Fibroblast of skin of abdomen (primary cell): ENCODE data around the gene ULK1. TPM values are rescaled to one million over a fixed set of nuclear protein-coding genes. Genes with fewer than 3 reads are reported as not detected.

ENCODE experiments used
- DNase-seq: peaks from one replicate; pipeline ENCODE4 v3.0.0-alpha.2; 2013
- polyA plus RNA-seq, 2 experiments: library from polyadenylated mRNA; unstranded; fragments of 120-200 nt; gene quantifications; one replicate each; pipeline ENCODE4 v1.2.1, GENCODE V29; 2013; ENCODE audit not compliant: insufficient read length in 2 of 2

ULK1 gene
- polyA plus RNA-seq (2013, experiment 1 of 2; ENCODE audit: insufficient read length) = 26.5 TPM
- 28.8 TPM for polyA plus RNA-seq (2013, experiment 2 of 2; ENCODE audit: insufficient read length)

DNA sequence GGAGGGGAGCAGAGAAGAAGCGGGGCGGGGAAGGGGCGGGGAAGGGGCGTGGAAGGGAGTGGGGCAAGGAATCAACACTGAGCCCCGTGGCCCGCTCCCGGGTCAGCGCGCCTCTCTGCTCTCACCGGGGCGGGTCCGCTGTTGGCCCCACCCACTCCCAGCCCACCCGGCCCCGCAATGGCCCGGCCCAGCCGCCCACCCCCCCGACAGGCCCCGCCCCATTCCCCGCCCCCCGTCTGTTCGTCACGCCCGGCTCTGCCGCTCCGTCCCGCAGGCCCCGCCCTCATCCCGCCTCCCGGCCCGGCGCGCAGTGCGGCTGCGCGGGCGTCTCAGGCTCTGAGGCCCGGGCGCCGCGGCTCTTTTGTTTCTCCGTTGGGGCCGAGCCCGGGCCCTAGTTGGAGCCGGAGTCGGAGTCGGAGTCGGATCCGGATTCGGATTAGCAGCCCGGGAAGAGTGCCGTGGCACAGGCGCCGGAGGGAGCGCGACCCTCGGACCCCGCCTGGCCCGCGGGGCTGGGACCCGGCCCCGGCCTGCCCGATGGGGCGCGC is at the start of gene ULK1:
ULK1 (plus strand) TSS at position 310 of the 548 bp plus-strand sequence. CDS start 380 bp downstream, outside the sequence.
- DNase-seq = peak; percentile 89

DNA sequence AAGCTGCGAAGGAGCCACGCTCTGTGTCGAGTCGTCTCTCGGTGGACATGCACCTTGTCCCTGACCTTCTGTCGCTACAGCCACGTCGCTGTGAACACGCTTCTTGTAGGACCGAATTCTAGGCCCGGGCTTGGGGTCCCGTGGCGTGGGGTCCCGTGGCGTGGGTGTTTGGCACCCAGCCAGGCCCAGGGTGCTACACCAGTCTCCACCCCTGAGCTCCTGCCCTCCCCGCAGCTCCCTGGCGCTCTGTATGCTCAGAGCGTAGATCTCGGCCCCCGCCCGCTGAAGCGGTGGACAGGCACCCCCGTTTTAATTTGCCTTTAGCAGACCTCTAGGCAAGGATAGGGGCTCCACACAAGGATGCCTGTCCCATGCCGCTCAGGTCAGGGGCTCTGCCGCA is 49.8 kb upstream of the ULK1 start:
- DNase-seq = no peak

DNA sequence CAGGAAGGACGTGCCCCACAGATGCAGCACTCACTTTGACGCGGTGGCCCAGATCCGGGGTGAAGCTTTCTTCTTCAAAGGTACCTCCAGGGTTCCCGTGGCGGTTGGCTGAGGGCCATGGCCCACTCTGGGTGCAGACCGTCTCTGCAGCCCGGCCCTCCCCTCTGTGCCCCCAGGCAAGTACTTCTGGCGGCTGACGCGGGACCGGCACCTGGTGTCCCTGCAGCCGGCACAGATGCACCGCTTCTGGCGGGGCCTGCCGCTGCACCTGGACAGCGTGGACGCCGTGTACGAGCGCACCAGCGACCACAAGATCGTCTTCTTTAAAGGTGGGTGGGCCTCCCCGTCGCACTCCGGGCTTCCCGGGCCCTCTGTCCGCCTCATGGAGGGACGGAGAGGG is 49.3 kb upstream of the ULK1 start:
- no peak for DNase-seq

DNA sequence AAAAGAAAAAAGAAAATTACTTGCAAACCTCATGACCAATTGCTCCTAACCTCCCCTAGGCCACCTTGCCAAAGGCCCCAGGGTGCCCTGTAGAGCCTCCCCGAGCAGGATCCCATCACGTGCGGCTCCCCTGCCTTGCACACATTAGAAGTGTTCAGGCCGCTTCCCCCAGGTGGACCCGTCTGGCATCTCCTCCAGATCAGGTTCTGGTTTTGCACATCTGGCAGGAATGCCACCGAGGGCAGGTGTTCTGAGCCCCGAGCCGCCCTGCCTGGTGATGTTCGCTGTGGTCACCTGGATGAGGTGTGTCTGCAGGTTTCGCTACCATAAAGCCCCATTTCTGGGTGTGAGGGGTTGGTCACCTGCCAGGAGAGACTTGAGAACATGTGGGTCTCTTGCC is 47.0 kb upstream of the ULK1 start:
- DNase-seq = no peak

DNA sequence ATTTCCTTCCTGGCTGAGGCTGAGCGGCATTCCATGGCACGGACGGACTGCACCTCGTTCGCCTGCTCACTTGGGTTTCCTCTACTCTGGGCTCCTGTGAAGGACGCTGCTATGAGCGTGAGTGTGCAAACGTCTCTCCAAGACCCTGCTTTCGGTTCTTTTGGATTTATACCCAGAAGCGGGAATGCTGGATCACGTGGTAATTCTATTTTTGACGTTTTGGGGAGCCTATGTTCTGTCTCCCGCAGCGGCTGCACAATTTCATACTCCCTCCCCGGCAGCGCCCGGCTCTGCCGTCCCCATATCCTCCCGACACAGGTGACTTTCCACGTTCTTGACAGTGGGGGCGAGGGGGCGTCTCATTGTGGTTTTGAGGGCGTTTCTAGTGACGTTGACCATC is 45.7 kb upstream of the ULK1 start:
- no peak for DNase-seq

DNA sequence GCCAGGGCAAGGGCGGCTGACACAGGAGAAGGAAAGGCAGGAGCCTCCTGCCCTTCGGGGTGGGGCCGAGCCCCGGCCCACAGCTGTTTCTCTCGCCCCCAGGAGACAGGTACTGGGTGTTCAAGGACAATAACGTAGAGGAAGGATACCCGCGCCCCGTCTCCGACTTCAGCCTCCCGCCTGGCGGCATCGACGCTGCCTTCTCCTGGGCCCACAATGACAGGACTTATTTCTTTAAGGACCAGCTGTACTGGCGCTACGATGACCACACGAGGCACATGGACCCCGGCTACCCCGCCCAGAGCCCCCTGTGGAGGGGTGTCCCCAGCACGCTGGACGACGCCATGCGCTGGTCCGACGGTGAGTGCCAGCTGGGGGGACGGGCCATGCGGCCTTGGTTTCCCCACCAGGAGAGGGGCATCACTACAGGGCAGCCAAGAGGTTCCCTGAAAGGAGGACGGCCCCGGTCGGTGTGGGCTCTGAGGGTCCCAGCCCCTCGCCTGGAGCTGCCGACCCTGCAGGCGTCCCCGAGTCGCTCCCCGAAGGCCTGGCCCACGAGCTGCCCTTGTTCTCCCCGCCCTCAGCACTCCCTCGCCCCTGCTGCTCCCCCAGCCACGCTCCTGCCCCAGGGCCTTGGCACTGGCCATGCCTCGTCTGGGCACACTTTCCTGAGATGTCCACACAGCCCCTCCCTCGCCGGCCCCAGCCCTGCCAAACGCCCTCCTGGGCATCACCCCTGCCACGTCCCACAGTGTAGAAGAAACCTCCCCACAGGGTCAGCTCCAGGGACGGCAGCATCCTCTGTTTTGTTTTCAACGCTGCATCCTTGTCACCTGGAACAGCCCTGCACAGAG is 44.5 kb upstream of the ULK1 start:
- no peak for DNase-seq

DNA sequence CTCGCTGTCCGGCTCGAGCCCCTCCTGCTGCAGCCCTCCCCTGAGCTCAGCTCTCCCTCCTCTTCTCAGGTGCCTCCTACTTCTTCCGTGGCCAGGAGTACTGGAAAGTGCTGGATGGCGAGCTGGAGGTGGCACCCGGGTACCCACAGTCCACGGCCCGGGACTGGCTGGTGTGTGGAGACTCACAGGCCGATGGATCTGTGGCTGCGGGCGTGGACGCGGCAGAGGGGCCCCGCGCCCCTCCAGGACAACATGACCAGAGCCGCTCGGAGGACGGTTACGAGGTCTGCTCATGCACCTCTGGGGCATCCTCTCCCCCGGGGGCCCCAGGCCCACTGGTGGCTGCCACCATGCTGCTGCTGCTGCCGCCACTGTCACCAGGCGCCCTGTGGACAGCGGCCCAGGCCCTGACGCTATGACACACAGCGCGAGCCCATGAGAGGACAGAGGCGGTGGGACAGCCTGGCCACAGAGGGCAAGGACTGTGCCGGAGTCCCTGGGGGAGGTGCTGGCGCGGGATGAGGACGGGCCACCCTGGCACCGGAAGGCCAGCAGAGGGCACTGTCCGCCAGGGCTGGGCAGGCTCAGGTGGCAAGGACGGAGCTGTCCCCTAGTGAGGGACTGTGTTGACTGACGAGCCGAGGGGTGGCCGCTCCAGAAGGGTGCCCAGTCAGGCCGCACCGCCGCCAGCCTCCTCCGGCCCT is 43.4 kb upstream of the ULK1 start:
- no peak for DNase-seq

DNA sequence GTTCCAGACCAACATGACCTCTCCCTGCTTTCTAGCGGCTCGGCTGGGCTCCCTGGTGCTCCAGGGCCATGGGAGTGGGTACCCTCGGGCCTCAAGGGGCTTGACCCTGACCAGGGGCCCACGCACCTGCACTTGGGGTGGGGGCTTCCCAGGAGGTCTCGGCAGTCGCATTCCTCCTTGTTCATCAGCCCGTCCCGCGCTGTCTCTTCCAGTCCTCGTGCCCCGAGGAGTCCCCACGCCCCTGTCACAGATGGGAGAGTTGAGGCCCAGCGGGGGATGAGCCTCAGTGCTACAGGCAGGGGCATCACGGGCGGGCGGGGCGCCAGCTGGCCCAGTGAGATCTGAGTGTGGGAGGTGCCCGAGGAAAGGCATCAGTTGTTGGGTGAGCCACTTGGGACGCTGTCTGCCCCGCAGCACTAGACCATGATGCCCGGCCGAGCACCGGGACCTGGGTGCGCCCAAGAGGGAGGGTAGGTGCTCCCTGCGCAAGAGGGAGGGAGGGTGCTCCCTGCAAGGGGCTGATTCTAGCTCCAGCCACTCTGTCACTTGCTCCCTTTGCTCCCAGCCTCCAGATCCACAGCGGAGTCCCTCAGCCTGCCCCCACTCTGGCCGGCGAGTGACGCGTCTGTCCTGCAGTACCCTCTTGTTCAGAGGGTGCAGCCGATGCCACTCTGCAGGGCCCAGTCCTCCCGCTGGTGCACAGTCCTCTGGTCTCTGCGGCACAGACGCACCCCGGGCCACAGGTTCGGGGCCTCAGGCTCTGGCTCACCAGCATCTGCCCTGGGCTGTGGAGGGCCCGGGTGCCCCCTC is 42.5 kb upstream of the ULK1 start:
- no peak for DNase-seq

DNA sequence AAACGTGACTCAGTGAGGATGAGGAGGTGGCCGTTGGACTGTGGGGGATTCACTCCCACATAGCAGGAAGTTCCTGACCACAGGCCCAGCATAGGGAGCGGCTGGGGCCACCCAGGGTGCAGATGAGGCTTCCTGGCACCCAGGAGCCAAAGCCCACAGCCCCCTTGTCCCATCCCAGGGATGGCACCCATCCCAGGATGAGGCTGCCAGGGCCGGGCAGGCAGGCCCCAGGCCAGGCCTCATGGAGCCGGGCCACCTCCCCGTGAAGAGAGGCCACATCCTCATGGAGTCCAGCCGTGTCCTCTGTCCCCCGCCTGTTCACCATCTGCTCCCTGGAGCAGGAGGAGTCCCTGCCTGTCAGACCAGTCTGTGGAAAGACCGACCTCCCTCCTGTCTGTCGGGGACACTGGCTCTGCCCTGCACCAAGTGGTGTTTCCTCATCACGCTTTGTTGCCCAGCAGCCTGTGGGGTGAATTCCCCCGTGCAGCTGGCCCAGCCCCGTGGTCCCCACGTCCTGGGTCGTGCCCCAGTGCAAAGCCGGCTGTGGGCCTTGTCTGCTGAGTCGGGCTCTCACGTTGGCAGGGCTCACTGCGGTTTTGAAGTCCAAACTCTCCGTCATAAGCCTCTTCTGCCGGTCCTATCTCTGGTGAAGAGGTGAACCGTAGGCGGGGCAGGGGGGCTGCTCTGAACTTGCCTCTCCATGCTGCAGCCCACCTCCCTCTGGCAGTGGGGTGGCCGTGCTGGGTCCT is 41.7 kb upstream of the ULK1 start:
- DNase-seq = peak; percentile 55

DNA sequence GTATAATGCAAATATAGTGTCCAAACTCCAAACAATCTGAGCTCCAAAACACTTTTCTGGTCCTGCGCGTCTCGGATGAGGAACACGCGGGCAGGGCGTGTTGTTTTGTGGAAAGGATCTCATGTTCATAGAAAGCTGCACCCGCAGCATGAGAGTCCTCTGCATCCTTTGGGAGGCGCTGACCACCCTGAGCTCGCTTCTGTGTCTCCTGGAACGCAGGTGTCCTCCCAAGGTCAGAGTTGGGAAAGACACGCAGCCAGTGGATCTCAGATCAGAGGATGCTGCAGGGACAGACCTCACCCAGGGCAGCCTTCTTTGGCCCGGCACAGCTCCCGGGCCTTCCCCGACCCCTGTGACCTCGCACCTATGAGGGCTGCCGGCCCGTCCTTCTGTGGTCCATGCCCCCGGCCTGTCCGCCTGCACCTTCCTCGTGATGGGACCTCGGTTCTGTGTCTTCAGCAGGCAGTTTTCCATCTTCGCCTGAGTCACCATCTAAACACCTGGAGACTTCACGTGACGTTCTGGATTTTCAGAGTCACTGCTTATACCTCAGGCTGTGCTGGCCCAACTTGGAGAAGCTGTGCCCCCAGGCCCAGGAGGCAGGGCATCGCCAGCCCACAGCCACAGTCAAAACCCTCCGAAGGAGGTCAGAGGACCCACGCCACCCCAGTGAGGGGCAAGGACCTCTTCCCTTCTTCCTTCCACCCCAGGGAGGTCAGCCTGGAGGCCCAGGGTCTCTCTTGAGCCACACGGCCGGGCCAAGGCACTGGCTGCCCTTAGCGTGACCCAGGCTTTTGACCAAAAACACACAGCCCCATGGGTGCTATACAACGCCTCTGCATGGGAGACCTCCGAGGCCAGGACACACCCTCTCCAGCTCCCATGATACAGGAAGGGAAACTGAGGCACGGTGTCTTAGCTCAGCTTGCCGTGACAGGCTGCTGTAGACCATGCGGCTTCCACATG is 40.3 kb upstream of the ULK1 start:
- no peak for DNase-seq

DNA sequence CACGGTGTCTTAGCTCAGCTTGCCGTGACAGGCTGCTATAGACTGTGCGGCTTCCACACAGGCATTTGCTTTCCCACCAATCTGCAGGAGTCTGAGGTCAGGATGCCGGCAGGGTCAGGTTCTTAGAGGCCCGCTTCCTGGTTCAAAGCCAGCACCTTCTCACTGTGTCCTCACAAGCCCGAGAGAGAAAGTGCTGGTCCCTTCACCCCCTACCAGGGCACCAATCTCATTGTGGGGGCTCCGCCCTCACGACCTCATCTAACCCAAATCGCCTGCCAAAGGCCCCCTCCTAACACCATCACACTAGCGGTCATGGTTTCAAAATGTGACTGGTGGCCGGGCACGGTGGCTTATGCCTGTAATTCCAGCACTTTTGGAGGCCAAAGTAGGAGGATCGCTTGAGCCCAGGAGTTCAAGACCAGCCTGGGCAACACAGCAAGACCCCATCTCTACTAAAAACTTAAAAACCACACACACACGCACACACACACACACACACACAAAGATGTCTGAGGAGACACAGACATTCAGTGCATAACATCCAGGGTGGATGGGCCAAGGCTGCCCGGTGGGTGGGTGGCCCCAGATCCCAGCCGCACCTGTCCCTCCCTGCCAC is 39.5 kb upstream of the ULK1 start:
- DNase-seq = no peak

DNA sequence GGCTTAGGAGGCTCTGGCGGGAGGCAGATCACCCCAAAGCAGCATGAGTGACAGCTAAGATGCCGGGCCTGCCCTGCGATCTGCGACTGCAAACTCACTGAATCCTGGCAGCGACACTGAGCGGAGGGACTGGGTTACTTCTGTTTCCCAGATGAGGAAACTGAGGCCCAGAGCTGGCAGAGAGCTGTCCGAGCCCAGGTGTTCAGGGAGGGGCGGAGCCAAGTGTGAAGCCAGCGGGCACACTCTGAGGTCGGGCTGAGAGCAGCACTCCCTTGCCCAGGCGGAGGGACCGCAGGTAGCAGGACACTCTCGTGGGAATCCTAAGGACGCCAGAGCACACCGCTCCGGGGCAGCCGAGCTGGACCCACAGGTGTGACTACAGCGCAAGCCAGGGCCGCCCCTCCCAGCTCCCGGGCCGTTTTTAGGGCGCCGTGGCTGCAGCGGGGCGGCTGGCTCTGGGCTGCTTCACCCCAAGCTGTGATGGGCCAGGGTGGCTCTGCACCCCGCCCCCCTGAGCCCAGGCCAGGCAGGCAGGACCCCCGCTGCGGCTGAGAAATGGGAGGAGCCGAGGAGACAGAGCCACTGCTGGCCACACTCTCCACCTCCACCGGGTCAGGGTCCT is 38.8 kb upstream of the ULK1 start:
- DNase-seq = no peak

DNA sequence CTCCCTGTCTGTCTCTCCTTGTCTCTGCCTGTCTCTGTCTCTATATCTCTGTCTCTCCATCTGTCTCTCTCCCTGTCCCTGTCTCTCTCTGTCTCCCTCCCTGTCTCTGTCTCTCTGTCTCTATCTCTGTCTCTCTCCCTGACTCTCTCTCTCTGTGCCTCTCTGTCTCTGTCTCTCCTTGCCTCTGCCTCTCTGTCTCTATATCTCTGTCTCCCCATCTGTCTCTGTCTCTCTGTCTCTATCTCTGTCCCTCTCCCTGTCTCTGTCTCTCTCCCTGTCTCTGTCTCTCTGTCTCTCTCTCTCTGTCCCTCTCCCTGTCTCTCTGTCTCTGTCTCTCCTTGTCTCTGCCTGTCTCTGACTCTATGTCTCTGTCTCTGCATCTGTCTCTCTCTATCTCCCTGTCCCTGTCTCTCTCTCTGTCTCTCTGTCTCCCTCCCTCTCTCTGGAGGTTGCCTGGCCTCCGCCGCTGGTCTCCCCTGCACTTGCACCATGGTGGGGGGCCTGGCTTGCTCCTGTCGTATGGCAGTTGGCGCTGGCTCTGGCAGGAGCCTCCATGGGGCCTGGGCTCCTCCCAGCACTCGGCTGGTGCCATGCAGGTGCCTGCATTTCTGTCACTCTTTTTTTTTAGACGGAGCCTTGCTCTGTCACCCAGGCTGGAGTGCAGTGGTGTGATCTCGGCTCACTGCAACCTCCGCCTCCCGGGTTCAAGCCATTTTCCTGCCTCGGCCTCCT is 37.9 kb upstream of the ULK1 start:
- no peak for DNase-seq

DNA sequence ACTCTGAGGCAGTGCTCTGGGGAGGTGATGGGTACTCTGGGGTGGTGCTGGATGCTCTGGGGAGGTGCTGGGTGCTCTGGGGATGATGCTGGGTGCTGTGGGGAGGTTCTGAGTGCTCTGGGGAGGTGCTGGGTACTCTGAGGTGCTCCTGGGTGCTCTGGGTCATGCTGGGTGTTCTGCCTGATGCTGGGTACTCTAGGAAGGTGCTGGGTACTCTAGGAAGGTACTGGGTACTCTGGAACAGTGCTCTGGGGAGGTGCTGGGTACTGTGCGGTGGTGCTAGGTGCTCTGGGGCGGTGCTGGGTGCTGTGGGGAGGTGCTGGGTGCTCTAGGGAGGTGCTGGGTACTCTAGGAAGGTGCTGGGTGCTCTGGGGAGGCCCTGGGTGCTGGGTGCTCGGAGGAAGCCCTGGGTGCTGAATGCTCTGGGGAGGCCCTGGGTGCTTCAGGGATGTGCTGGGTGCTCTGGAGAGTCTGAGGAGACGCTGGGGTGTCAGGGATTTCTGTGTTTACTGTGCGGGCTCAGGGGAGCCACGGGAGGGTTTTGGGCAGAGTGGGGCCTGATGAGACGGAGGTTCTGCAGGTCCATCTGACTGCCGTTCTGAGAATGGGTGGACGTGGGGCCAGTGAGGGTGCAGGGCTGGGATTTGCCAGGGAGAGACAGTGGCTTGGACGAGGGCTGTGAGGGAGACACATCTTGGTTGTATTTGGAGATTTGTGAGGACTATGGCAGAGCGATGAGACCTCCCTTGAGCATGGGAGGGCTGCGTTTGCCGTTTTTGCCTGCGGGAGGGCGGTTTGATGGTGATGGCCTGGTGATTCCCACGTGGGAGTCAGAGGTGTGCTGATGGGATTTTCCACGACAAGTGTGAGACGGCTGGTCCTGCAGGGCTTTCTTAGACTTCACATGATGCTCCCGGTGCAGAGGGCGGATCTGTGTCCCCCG is 36.2 kb upstream of the ULK1 start:
- no peak for DNase-seq

DNA sequence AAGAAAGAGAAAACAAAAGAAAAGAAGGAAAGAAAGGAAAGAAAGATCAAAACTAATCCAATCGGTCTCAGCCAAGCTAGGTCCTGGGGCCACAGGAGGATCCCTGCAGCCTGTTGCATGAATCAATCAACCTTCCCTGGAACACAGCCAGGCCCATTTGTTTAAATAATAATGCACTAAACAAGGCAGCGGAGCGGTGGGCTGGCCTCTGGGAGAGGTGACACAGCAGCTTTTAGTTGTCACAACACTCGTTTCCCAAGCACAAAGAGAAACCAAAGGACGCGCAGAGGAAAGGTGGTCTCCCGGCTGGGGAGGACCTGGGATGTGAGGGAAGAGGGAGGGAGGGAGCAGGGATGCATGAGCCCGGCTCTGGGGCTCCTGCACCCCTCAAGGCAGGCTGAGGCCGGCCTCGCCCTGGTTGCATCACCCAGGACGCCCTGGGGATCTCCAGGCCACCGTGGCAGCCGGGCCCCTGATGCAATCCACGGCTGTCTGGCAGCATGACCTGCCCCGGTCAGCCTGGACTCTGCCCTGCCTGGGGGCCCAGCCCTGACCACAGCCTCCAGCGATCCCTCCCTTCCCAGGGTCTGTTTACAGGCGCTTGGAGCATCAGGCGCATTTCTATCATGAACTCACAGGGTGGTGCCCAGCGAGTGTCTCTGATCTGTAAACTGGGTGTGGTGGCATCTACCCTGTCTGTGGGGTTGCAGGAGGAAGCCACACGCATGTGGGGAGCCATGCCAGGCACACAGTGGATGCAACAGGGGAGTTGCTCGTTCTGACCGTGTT is 33.8 kb upstream of the ULK1 start:
- DNase-seq = peak; percentile 55

DNA sequence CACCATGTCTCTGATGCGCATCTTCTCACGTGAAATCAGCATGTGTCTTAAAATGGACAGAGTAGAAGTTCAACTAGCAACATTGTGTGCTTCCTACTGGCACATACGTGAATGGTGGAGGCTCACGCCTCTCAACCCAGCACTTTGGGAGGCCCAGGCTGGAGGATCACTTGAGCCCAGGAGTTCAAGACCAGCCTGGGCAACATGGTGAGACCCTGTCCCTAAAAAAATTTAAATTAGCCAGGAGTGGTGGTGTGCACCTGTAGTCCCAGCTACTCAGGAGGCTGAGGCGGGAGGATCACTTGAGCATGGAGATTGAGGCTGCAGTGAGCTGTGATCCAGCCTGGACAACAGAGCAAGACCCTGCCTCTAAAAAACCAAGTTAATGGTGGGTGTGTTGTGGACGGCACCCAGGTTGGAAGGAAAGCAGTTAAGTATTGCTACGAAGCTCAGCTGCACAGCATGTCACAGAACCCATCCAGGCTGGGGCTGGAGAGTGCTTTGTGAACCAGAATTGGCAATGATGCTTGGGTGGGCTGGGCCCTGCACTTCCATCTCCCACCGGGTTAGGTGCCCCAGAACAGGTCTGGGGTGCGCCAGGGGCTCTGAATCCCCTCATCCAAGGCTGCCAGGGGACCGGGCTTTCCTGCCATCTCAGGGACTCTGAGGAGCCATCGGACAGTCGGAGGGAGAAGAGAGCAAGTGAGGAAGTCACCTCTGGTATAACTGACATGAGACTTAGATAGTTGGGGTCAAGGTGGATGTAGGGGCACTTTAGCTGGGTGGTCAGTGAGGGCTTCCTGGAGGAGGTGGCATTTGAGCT is 33.0 kb upstream of the ULK1 start:
- no peak for DNase-seq
